ENCODE measurements around the gene RIMS1.

The RIMS1 gene

DNA sequence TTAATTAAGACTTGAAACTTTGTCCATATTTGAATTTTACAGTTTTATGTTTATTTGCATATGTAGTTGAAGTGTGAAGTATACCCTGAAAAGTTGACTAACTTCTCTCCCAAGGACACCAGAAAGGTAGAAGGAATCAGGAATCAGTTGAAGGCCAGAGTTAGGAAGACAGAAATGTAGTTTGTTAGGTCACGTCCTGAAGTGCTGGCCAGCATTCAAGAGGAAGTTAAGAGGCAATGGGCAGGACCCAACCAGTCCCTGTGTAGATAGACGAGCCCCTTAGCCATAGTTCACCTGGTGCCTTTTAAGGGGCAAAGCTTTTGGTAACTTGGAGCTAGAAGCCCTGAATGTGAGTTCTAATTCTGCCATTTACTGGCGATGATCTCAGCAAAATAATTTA is 485.1 kb downstream of the RIMS1 start:
- peaks cover 12% of the 10 kb centered on the region for H3K4me1 ChIP-seq (ENCODE audit: low read length)
- H4K20me1 ChIP-seq (ENCODE audit: insufficient read depth, low read length) = no peaks in the 10 kb centered on the region
- peak overlapping the region; percentile 9; the same call in 1 of the 2 replicates for H3K4me2 ChIP-seq (ENCODE audit: low read length)
- no peaks in the 10 kb centered on the region for H3K27me3 ChIP-seq (ENCODE audit: low read depth, low read length)
- no peak overlapping the region for H3K27ac ChIP-seq (ENCODE audit: low read length)
- H3K79me2 ChIP-seq (ENCODE audit: low read length) = no peaks in the 10 kb centered on the region
- no peaks in the 10 kb centered on the region for H3K9me3 ChIP-seq (ENCODE audit: insufficient read depth, low read length)
- peak overlapping the region; percentile 62 for H2AFZ ChIP-seq (ENCODE audit: low read depth, low read length)
- H3K4me3 ChIP-seq (ENCODE audit: low read length) = no peak overlapping the region
- no peaks in the 10 kb centered on the region for H3K36me3 ChIP-seq (replicated peaks; ENCODE audit: low read depth, low read length)
- H3K9ac ChIP-seq (ENCODE audit: low read length) = no peak overlapping the region
- TF ChIP-seq CTCF (IDR thresholded peaks at IDR 0.05; ENCODE audit: low read depth, low read length) (no peak), EZH2phosphoT487 (IDR thresholded peaks at IDR 0.05; ENCODE audit: low read depth) (no peak)

GRCh38 chr6:72374172-72374571 is 487.8 kb downstream of the RIMS1 start:
- Histone ChIP-seq H3K27me3 (ENCODE audit: low read depth, low read length) (no peaks in the 10 kb centered on the region), H3K36me3 (replicated peaks; ENCODE audit: low read depth, low read length) (no peaks in the 10 kb centered on the region), H3K9ac (ENCODE audit: low read length) (no peak overlapping the region), H2AFZ (ENCODE audit: low read depth, low read length) (no peak overlapping the region), H3K9me3 (ENCODE audit: insufficient read depth, low read length) (no peaks in the 10 kb centered on the region), H3K27ac (ENCODE audit: low read length) (no peak overlapping the region), H3K4me2 (ENCODE audit: low read length) (no peak overlapping the region), H3K79me2 (ENCODE audit: low read length) (no peaks in the 10 kb centered on the region), H3K4me1 (ENCODE audit: low read length) (peaks cover 7% of the 10 kb centered on the region), H3K4me3 (ENCODE audit: low read length) (no peak overlapping the region), H4K20me1 (ENCODE audit: insufficient read depth, low read length) (no peaks in the 10 kb centered on the region)
- TF ChIP-seq CTCF (IDR thresholded peaks at IDR 0.05; ENCODE audit: low read depth, low read length) = no peak
- no peak for TF ChIP-seq EZH2phosphoT487 (IDR thresholded peaks at IDR 0.05; ENCODE audit: low read depth)

GRCh38 chr6:72374857-72375256 is 488.5 kb downstream of the RIMS1 start:
- Histone ChIP-seq H3K36me3 (replicated peaks; ENCODE audit: low read depth, low read length) (no peaks in the 10 kb centered on the region), H3K4me1 (ENCODE audit: low read length) (peaks cover 7% of the 10 kb centered on the region), H3K4me2 (ENCODE audit: low read length) (no peak overlapping the region), H2AFZ (ENCODE audit: low read depth, low read length) (no peak overlapping the region), H4K20me1 (ENCODE audit: insufficient read depth, low read length) (no peaks in the 10 kb centered on the region), H3K27me3 (ENCODE audit: low read depth, low read length) (no peaks in the 10 kb centered on the region), H3K27ac (ENCODE audit: low read length) (no peak overlapping the region), H3K4me3 (ENCODE audit: low read length) (no peak overlapping the region), H3K9ac (ENCODE audit: low read length) (no peak overlapping the region), H3K79me2 (ENCODE audit: low read length) (no peaks in the 10 kb centered on the region), H3K9me3 (ENCODE audit: insufficient read depth, low read length) (no peaks in the 10 kb centered on the region)
- TF ChIP-seq EZH2phosphoT487 (IDR thresholded peaks at IDR 0.05; ENCODE audit: low read depth) (no peak), CTCF (IDR thresholded peaks at IDR 0.05; ENCODE audit: low read depth, low read length) (no peak)

DNA sequence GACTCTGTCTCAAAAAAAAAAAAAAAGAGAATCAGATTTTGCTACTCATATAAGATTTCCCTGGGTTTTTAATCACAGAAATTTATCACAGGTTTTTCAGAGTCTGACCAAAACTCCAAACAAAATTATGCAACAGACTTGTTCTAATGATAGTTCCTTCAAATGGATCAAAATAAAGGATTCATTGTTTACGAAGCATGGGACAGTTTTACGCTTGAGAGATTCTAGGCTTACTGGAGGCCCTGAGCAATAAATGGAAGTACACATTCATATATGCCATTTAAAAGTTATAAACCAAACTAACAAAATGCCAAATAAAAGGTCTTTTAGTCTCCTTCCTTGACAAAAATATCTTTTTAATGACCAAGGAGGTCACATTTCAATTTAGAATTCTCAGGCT is 490.4 kb downstream of the RIMS1 start:
- Histone ChIP-seq H4K20me1 (ENCODE audit: insufficient read depth, low read length) (no peaks in the 10 kb centered on the region), H3K9ac (ENCODE audit: low read length) (no peak overlapping the region), H2AFZ (ENCODE audit: low read depth, low read length) (no peak overlapping the region), H3K4me2 (ENCODE audit: low read length) (no peak overlapping the region), H3K36me3 (replicated peaks; ENCODE audit: low read depth, low read length) (no peaks in the 10 kb centered on the region), H3K4me3 (ENCODE audit: low read length) (no peak overlapping the region), H3K79me2 (ENCODE audit: low read length) (no peaks in the 10 kb centered on the region), H3K27ac (ENCODE audit: low read length) (no peak overlapping the region), H3K4me1 (ENCODE audit: low read length) (peaks cover under 1% of the 10 kb centered on the region; the same call in 1 of the 2 replicates), H3K9me3 (ENCODE audit: insufficient read depth, low read length) (no peaks in the 10 kb centered on the region), H3K27me3 (ENCODE audit: low read depth, low read length) (no peaks in the 10 kb centered on the region)
- no peak for TF ChIP-seq CTCF (IDR thresholded peaks at IDR 0.05; ENCODE audit: low read depth, low read length)
- no peak for TF ChIP-seq EZH2phosphoT487 (IDR thresholded peaks at IDR 0.05; ENCODE audit: low read depth)

Measured in OCI-LY3 (cell line).